ENCODE data around the gene CMIP.
"Not testable (repeated sequence)": the region's sequence is repeated elsewhere in the genome, so short reads cannot be mapped to it uniquely, and the experiment has no call there.

The CMIP gene

DNA sequence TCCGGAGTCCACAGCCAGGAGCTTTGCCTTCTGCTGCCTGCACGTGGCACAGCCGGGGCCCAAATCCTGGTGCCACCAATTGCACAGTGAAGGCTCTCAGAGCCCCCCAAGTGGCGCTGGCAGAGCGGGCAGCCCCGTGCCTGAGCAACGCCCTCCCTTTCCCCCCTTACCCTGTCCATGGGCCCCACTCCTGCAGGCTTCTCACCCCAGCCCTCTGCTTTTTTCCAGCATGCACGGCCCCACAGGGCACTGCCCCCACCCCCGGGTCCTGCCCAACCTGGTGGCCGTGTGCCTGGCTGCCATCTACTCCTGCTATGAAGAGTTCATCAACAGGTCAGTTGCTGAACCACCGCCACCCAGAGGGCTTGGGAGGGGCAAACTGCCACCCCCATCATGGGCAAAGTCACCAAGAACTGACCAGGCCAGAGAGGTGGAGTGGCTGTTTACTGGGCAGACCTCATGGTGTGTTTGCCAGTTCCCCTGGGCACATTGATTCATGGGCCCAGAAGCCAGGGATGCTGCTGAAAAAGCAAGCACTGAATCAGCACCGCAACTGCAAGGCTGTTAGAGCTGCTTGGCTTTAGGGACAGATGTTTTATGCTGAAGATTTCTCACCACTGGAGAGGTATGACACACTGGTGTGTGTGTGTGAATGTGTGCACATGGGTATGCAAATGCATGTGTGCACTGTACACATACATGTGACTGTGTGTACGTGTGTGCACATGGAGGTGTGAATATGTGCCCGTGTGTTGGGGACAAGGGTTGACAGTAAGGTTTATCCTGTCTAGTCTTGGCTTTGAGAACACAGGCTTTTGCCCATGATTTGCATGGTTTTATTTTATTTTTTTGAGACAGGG, 227.4 kb downstream of the CMIP start:
- DNase-seq = no peak

DNA sequence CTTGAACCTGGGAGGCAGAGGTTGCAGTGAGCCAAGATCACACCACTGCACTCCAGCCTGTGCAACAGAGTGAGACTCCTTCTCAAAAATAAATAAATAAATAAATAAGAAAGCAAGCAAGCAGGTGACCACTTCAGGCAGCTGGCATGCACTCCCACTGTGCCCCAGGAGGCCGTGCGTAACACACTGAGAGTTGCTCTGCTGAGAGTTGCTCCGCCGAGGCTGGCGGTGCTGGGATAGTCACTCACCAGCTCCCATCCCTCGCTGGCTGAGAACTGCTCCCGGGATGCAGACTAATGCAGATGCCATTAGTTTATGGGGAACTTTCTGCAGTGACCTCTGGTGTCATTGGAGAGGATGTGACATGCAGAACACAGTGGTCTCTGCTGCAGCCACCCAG, 228.8 kb downstream of the CMIP start:
- no peak for DNase-seq

DNA sequence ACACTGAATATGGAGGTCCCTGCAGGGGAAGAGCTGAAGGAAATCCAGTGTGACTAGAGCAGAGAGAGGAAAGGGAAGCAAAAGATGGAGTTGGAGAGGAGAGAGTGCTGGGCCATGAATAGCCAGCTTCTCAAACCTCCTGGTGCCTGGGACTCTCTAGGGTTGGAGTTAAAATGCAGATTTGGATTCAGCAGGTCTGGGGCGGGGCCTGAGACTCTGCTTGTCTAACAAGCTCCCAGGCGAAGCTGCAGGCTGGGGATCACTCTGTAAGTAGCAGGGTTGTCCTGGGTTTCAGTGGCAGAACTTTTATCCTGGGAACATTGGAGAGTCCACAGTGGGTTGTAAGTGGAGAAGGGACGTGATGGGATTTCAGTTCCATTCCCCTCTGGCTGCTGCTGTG, 231.1 kb downstream of the CMIP start:
- DNase-seq = no peak

DNA sequence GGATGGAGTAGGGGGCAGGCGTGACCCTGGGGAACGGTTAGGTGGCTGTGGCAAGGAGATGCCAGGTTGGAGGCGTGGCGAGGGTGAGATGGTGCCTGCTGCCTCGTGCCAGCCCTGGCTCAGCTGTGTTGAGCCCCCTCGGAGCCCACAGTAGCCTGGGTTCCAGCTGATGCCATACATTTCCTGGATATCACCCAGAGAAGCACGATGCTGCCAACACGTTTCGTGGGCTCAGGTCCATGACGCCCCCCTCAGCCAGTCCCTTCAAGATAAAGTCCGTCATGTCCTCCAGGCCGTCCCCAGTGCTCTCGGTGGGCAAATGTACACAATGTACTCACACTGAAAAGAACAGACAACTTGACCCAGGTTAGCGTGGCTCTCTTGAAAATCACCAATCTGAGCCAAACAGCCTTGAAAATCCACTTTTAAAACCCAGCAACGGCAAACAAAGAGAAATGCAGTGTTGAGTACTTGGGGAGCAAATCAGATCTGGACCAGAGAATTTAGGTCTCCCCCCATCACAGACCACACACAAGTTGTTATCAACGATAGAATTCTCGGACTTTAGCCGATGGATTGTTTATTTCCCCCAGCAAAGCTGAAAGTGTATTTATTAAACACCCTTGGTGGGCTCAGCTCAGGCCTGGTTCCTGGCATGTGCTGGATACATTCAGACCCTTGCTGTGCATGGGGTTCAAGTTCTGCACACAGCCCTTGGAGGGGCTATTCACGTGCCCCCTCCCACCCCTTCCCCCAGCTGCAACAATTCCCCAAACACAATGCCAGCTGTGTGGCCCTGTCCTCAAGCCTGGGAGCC, 231.7 kb downstream of the CMIP start:
- DNase-seq = no peak

DNA sequence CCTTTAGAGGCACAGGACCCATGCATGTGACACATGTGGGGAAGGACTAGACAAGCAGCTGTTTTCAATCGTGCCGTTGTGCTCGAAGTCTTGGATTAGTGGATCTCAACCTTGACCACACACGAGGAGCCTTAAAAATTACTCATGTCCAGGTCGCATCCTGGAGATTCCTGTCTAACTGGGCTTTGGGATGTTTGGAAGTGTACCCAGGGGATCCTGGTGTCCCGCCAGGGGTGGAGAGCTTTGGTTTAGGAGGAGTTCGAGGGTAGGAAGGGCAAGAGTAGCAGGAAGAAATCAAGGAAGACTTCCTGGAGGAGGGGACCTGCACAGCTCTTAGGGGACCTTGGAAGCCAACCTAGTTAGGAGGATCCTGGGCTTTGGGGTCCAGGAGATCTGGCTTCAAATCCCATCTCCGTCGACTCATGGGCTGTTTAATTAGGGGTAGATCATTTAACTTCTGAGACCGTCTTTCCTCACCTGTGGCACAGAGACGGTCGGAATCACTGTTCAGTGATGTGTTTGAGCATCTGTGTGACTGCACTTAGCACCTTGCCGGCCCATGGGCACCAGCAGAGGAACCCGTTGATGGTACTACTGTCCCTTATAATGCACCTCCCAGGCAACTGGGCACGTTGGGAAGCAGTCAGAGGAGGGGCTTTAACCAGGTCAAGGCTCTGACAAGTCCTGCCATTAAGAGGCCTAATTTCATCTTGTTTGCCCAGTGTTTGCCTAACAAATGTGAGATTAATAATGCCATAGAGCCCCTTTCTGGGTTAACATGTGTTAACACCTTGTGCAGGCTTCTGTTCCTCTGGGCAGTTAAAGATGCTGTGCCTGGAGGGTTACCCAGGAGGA, 232.5 kb downstream of the CMIP start:
- DNase-seq = no peak

DNA sequence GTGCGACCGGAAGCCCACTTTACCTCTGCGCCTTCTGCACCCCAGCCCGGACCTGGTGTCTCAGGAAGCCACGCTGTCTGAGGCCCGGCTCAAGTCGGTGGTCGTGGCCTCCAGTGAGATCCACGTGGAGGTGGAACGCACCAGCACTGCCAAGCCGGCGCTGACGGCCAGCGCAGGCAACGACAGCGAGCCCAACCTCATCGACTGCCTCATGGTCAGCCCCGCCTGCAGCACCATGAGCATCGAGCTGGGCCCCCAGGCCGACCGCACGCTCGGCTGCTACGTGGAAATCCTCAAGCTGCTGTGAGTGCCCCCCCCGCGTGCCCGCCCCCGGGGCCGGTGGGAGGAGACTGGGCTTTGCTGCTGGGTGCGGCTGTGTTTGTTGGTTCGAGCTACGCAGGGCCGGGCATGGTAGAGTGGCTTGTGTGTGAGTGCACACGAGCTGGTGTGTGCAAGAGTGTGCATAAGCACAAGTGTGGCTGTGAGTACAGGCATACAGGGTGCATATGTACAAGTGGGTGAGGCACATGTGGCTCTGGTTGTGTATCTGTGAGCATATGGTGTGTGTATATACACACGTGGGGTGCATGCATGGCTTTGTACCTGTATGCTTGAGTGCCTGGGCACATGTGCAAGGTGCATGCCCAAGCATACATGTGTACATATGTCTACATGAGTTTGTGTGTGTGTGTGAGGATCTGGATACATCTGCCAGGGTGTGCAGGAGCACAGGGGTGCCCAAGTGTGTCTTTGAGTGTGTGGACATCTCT, 233.9 kb downstream of the CMIP start:
- DNase-seq = no peak

DNA sequence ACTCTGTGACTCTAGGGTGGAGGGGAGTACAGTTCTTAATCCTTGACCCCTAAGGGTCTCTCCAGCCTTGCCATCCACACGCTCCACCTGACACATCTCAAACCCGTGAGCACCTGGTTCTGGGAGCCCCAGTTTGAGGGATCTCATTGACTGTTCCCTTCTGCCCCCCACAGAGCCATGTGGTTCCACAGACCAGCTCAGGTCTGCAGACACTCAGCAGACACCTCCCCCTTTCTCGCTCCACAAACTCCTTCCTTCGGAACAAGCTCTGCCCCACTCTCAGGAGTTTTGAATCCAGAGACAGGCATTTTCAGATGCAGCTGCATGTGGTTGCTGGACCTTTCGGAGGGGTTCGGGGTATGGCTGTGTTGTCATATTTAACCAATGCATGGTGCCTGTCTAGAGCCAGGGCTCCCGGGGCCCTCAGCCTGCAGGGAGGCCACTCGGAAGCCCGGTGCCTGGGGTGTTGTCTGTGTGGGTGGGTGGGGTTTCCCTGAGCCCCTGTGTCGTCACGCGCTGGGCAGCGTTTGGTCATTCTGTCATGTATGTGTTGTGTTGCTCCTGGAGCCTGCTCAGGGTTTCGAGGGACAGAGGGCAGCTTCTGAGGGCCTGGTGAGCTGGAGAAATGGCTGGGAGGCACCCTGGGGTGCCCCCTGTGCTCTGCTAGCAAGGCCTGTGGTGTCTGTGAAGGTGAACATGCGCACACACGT, 235.3 kb downstream of the CMIP start:
- no peak for DNase-seq

DNA sequence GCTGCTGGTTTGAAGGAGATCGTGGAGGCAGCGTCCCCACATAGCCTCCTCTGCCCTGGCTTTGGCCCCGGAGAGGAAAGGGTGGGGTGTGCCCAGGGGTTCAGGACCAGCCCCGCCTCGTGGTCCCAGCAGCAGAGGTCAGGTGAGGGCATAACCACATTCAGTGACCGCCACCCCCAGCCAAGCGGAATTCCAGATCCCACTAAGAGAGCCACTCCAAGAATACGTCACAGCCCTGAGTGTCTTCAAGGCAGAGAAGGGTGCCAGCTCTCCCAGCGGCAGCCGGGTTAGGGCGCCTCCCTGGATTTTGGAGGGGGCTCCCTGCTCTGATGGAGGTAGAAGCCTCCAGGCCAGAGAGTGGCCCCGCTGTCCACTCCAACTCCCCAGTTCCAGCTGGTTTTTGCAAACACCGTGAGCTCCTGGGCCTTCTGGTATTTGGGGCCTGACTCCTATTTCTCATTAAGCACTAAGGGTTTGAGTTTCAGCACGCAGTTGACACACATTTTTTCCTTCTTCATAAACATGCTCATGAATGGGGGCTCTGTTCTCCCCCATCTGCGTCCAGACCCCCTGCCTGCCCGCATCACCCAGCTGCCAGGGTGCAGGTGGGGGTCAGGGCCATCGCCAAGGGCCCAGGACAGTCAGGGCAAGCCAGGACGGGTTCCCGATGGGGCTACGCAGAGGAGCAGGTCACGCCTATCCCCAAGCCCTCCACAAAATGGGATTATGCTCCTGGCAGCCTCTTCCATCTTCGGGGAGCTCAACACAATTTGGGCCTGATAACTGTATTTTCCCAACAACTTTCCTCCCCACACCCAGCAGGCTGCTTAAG, 236.1 kb downstream of the CMIP start:
- no peak for DNase-seq

DNA sequence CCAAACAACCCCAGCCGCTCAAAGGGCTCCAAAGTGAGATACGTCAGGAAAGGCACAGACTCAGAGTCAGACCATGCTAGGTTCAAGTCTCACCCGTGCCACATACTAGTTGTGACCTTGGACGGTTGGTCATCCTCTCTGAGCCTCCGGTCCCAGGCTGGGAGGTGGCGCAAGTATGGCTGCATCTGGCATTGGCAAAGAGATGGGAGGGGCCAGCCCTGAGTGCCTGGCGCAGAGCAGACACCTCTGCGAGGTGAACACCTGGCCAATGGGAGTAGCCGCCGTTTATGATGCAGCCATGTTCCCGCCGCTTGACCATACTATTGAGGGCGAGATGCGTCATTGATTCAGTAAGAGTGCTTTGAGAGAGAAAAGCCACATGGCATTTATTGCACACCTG, 236.7 kb downstream of the CMIP start:
- no peak for DNase-seq

DNA sequence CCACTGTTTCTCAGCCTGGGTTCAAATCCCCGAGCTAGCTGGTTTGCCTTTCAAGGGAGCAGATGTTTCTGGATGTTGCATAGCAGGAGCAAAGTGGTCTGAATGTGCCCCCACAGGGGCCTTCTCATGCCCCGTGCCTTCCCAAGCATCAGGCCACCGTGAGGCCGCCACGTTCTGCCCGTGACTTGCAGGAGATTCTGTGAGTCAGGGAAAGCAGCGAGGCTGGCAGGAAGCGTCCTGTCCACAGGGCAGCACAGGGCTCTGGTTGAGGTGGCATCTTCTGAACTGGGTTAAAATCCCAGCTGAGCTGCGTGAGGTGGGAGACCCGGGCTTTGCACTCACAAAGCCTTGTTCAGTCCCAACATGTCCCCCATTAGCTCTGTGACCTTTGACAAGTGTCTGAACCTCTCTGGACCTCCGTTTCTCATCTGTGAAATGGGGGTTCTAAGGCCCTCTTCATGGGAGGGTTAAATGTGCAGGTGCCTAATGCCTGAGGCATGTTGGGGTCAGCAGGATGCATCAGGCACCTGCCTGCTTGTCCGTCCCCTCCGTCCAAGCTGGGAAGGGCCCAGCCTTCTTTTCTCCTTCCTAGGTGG, 239.7 kb downstream of the CMIP start:
- no peak for DNase-seq

DNA sequence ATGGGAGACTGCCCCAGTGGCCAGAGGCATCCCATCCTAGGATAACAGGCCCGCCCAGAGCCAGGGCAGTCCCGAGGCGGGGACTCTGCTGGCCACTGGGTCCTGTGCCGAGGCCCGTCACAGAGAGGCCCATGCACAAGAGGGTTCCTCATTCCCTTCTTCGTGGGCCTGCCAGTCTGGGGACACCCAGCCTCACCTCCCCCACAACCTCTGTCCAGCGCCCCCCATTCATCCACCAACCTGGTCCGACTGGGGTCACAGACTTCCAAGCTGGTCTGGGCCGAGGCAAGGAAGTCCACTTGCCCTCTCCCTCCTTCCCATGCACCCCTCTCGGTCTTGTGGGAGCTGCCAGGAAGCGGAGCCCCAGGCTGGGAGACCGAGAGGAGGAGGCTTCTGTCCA, 240.3 kb downstream of the CMIP start:
- DNase-seq = no peak

DNA sequence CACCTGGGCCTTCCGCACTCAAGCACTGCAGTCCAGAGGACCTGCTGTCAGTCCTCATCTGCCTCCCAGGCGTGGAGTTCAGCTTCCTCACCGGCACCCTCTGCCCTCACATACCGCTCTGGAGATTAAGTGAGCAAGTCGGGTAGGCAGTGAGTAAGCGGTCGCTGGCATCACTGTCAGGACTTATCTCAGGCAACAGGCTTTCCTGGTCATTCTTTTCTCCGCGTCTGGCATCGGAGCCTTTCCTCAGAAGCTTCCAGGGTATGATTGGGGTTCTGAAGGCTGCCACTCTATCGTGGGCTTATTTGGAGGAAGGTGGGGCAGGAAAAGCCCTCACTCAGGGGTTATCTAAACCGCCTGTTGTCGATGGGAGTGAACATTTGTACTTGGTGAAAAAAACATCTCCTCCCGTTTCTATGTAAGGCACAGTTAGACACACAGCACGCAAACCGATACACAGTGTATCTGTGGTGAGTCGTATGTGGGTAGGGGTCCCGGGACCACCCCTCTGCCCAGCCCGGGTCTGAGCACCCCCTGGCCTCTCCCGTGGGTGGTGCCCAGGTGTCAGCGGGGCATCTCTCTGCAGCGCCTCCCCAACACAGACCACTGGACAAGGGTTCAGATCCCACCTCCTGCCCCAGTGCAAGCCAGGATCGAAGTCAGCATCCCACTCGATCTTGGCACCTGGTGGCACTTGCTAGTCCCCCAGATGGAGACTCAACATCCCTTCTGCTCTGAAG, 242.0 kb downstream of the CMIP start:
- no peak for DNase-seq

DNA sequence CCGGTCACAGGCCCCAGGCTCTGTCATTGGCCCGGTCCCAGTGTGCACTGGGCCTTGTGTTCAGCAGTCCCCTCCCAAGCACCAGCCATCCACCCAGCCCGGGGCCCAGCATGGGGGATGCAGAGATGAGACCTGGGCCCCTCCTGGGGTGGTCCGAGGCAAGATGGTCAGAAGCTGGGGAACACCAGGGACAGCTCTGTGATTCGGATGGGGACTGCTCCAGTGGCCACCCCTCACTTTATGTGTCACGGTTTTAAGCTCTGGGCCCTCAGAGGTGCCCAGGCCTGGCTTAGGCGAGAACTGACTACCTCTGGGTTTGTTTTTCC, 242.5 kb downstream of the CMIP start:
- DNase-seq = no peak

DNA sequence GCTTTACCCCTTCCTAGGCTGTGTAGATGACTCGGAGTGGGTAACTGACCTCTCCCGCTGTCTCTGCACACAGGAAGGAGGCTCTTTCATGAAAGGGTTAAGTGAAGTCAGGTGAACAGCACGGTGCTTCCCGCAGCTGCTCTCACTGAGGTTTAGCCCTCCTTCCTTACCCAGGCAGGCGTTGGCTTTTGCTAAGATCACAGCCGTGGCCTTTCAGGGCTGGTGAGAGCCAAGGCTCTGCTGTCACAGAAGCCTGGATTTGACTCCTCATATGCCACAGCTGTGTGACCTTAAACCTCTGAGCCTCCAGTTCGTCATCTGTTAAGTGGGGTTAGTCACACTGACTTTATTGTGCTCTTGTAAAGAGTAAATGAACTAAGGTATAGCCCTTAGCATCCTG, 243.6 kb downstream of the CMIP start:
- DNase-seq = no peak

DNA sequence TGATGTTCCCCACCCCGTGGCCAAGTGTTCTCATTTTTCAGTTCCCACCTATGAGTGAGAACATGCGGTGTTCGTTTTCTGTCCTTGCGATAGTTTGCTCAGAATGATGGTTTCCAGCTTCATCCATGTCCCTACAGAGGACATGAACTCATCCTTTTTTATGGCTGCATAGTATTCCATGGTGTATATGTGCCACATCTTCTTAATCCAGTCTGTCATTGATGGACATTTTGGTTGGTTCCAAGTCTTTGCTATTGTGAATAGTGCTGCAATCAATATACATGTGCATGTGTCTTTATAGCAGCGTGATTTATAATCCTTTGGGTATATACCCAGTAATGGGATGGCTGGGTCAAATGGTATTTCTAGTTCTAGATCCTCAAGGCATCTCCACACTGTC, 244.2 kb downstream of the CMIP start:
- not testable (repeated sequence) for DNase-seq

DNA sequence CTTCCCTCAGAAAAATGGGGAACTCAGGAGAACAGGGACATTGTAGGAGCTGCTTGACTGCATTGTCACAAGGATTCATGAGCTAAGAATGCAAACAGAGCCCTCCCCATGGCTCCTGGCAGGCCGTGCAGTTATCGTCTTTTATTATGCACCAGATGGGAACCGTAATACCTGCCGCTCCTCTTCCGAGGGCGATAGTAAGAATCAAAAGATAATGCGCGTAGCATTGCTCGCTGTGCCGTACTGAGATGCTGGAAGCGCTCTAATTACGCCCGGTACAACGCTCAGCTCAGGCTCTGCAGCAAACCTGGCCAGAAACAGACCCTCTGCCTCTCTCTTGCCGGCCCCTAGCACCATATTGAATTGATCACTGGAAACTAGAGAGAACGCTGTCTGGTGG, 247.4 kb downstream of the CMIP start:
- no peak for DNase-seq

DNA sequence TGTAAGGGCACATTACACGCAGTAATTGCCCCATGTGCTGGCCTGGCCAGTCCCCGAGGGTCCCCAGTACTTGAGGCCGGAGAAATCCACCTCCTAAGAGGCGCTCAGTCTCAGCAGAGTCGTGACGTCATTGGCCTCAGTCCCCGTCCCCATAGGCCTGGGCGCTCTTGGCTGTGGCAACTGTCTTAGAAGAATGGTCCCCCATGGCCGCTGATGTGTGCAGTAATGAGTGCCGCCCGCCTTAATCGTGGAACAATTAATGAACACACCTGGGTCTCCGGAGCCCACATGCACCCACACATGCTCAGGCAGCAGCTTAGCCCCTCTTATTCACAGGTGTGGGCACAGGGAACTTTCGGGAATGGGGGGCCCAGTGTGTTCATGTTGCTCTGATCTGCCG, 248.0 kb downstream of the CMIP start:
- no peak for DNase-seq

DNA sequence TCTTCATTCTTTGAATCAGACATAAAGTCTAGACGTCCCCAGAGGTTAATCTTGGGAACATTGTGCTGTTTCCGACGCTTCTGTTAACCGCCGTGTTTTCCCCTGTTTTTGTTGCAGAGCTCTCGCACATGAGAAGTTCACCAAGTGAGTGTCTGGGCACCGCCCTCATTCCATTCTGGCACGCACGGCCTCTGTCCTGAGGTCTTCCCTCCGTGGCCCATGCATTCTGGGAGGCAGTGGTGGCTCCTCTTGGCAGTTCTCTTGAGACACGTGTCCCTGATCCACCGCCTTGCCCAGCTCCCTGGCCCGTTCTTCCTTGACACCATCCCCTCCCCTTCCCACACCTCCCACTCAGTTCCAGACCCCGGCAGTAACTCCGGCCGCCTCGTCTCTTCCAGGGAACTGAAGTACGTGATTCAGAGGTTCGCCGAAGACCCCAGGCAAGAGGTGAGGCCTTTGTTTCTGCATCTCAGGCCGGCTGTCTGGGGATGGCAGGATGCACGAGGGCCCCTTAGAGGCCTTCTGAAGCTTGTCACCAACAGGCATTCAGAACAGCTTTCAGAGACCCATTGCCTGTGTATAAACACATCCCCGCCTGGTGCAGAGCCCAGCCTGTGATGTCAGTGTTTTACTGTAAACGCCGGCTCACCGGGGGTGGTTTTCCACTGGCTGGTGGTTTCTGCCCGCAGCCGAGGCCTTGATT, 248.6 kb downstream of the CMIP start:
- DNase-seq = no peak

DNA sequence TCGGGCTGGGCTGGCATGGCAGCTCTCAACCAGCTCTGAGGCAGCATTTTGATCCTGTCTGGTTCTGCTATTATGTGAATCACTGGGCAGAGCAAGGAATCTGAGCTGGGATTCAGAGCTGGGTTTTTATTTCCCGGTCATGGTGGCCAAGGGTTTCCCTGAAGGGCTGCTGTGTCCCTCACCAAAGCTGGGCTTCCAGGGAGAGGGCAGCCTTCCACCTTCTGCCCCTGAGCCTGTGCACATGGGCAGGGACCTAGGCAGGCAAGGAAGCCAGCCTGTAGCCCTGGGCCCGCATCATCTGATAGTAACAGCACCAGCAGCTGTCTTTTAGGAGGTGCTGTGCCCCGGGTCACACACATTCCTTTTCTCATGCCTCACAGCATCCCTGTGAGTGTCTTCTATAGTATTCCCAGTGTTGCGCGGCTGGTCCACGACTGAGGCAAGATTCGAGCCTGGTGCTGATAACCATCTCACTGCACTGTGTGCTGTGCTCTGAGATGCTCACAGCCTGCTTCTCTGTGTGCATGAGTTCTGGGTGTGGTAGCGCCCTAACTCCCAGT, 249.2 kb downstream of the CMIP start:
- DNase-seq = no peak
